ENCODE measurements around the gene RUSF1.

Gene RUSF1

GRCh38 chr16:31464781-31465260, 43.4 kb downstream of the RUSF1 start:
- in situ Hi-C loops (cut with HindIII; ENCODE audit: low sequenced_read_pairs): loop anchor here (25.0 kb wide), 1 partner anchor 278 kb away; the partner anchor contains the start of gene FUS
- no peak for DNase-seq (ENCODE audit: low read depth, low spot score)
- TF ChIP-seq CTCF (IDR thresholded peaks at IDR 0.05; ENCODE audit: low read depth, low read length): no peak
- H3K4me3 ChIP-seq (ENCODE audit: low read depth, low read length): no peak overlapping the region

DNA sequence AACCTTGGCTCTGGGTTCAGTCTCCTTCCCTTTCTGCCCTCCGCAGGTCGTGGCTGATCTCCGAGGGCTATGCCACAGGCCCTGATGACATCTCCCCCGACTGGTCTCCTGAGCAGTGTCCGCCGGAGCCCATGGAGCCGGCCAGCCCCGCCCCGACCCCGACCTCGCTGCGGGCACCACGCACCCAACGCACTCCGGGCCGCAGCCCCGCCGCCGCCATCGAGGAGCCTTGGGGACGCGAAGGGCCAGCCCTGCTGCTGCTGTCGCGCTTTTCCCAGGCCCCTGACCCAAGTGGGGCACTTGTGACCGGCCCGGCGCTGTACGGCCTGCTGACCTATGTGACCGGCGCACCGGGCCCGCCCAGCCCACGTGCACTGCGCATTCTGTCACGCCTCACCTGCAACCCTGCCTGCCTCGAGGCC, 43.8 kb downstream of the RUSF1 start:
- TF ChIP-seq CTCF (IDR thresholded peaks at IDR 0.05; ENCODE audit: low read depth, low read length): no peak
- no peak overlapping the region for H3K4me3 ChIP-seq (ENCODE audit: low read depth, low read length)
- DNase-seq (ENCODE audit: low read depth, low spot score): no peak
- in situ Hi-C loops (cut with HindIII; ENCODE audit: low sequenced_read_pairs): loop anchor here (25.0 kb wide), 1 partner anchor 277 kb away; the partner anchor contains the start of gene FUS

- in situ Hi-C loops (cut with HindIII; ENCODE audit: low sequenced_read_pairs): loop anchor here (25.0 kb wide), 1 partner anchor 275 kb away; the partner anchor contains the start of gene FUS
- no peak for TF ChIP-seq CTCF (IDR thresholded peaks at IDR 0.05; ENCODE audit: low read depth, low read length)
- DNase-seq (ENCODE audit: low read depth, low spot score): no peak
- H3K4me3 ChIP-seq (ENCODE audit: low read depth, low read length): no peak overlapping the region
Measured at GRCh38 chr16:31461921-31462804, 46.0 kb downstream of the RUSF1 start.

DNA sequence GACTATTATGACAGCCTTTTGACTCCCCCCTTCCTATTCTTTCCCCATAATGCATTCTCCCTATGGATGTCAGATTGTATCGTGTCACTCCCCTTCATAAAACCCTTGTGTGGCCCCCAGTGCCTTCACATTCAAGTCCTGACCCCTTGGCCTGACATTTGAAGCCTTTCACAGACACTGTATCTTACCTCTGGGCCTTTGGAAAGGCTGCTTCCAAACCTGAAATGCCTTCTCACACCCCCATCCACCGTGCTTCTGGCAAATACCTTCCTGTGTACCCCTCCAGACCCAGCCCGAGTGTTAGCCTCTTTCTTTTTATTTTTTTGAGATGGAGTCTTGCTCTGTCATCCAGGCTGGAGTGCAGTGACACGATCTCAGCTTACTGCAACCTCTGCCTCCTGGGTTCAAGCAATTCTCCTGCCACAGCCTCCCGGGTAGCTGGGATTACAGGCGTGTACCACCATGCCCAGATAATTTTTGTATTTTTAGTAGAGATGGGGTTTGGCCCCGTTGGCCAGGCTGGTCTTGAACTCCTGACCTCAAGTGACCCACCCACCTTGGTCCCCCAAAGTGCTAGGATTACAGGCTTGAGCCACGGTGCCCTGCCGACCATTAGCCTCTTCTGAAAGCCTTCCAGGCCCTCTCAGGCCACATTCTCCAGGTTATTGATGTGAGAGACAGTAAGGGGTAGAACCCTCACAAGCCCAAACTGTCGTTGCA, 46.8 kb downstream of the RUSF1 start:
- in situ Hi-C loops (cut with HindIII; ENCODE audit: low sequenced_read_pairs): loop anchor here (25.0 kb wide), 1 partner anchor 274 kb away; the partner anchor contains the start of gene FUS
- TF ChIP-seq CTCF (IDR thresholded peaks at IDR 0.05; ENCODE audit: low read depth, low read length): no peak
- DNase-seq (ENCODE audit: low read depth, low spot score): no peak
- H3K4me3 ChIP-seq (ENCODE audit: low read depth, low read length): no peak overlapping the region

GRCh38 chr16:31460582-31461002, 47.6 kb downstream of the RUSF1 start:
- in situ Hi-C loops (cut with HindIII; ENCODE audit: low sequenced_read_pairs): loop anchor here (25.0 kb wide), 1 partner anchor 273 kb away; the partner anchor contains the start of gene FUS
- TF ChIP-seq CTCF (IDR thresholded peaks at IDR 0.05; ENCODE audit: low read depth, low read length): peak; percentile 77
- H3K4me3 ChIP-seq (ENCODE audit: low read depth, low read length): peak overlapping the region; percentile 49
- peak; percentile 56 for DNase-seq (ENCODE audit: low read depth, low spot score)
